IPS-NIHi11 (cell line): ENCODE measurements around the gene OGFOD1.
A peak's percentile ranks its signal among the peaks of the same experiment; 100 is the strongest.

Experiments
- DNase-seq: peaks from one replicate; pipeline ENCODE4 v3.0.0; 2012; ENCODE audit warnings: mixed read lengths, low spot score

OGFOD1 gene

GRCh38 chr16:56428091-56428490, 23.3 kb upstream of the OGFOD1 start:
- no peak for DNase-seq

- DNase-seq = no peak
Measured at GRCh38 chr16:56436258-56436657, 15.1 kb upstream of the OGFOD1 start.

GRCh38 chr16:56438038-56438437, 13.3 kb upstream of the OGFOD1 start:
- no peak for DNase-seq

- DNase-seq = no peak
Measured at GRCh38 chr16:56447286-56447685, 4.1 kb upstream of the OGFOD1 start.

GRCh38 chr16:56448005-56448404, 3.3 kb upstream of the OGFOD1 start:
- no peak for DNase-seq

GRCh38 chr16:56450275-56450985, 924 bp upstream of the OGFOD1 start:
- peak; percentile 32 for DNase-seq

GRCh38 chr16:56451753-56452689, 667 bp downstream of the OGFOD1 start:
- peak; percentile 75 for DNase-seq

GRCh38 chr16:56457927-56458470, 6.6 kb downstream of the OGFOD1 start:
- DNase-seq = no peak

GRCh38 chr16:56460101-56460500, 8.7 kb downstream of the OGFOD1 start:
- no peak for DNase-seq

GRCh38 chr16:56462064-56462796, 10.9 kb downstream of the OGFOD1 start:
- DNase-seq = no peak

- no peak for DNase-seq
Measured at GRCh38 chr16:56463153-56463552, 11.8 kb downstream of the OGFOD1 start.

- DNase-seq = no peak
Measured at GRCh38 chr16:56466344-56466743, 15.0 kb downstream of the OGFOD1 start.

GRCh38 chr16:56468800-56469199, 17.4 kb downstream of the OGFOD1 start:
- DNase-seq = no peak

GRCh38 chr16:56469748-56470147, 18.4 kb downstream of the OGFOD1 start:
- DNase-seq = no peak

- DNase-seq = no peak
Measured at GRCh38 chr16:56470232-56470631, 18.9 kb downstream of the OGFOD1 start.

GRCh38 chr16:56470666-56471065, 19.3 kb downstream of the OGFOD1 start:
- DNase-seq = no peak

GRCh38 chr16:56475201-56475600, 23.8 kb downstream of the OGFOD1 start:
- peak; percentile 24 for DNase-seq

- peak; percentile 18 for DNase-seq
Measured at GRCh38 chr16:56477096-56477878, 25.9 kb downstream of the OGFOD1 start.

- DNase-seq = no peak
Measured at GRCh38 chr16:56478281-56479049, 27.1 kb downstream of the OGFOD1 start.

GRCh38 chr16:56479469-56479868, 28.1 kb downstream of the OGFOD1 start:
- no peak for DNase-seq
